ENCODE data around the gene MAPK4.

MAPK4 gene

GRCh38 chr18:50654658-50655550 is 95.0 kb downstream of the MAPK4 start:
- H3K27ac Mint-ChIP-seq, result peak overlapping the region; percentile 58
- H3K36me3 Mint-ChIP-seq (ENCODE audit: low read depth), result no peaks in the 10 kb centered on the region
- H3K27me3 Mint-ChIP-seq (ENCODE audit: low read depth, poor library complexity), result peaks cover 12% of the 10 kb centered on the region
- DNase-seq, result no peak
- H3K9me3 Mint-ChIP-seq, result peaks cover 6% of the 10 kb centered on the region
- TF ChIP-seq, protein P1, sequence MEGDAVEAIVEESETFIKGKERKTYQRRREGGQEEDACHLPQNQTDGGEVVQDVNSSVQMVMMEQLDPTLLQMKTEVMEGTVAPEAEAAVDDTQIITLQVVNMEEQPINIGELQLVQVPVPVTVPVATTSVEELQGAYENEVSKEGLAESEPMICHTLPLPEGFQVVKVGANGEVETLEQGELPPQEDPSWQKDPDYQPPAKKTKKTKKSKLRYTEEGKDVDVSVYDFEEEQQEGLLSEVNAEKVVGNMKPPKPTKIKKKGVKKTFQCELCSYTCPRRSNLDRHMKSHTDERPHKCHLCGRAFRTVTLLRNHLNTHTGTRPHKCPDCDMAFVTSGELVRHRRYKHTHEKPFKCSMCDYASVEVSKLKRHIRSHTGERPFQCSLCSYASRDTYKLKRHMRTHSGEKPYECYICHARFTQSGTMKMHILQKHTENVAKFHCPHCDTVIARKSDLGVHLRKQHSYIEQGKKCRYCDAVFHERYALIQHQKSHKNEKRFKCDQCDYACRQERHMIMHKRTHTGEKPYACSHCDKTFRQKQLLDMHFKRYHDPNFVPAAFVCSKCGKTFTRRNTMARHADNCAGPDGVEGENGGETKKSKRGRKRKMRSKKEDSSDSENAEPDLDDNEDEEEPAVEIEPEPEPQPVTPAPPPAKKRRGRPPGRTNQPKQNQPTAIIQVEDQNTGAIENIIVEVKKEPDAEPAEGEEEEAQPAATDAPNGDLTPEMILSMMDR (IDR thresholded peaks at IDR 0.05), result no peak
- peak overlapping the region; percentile 49 for H3K4me3 Mint-ChIP-seq
- peaks cover 42% of the 10 kb centered on the region for H3K4me1 Mint-ChIP-seq

DNA sequence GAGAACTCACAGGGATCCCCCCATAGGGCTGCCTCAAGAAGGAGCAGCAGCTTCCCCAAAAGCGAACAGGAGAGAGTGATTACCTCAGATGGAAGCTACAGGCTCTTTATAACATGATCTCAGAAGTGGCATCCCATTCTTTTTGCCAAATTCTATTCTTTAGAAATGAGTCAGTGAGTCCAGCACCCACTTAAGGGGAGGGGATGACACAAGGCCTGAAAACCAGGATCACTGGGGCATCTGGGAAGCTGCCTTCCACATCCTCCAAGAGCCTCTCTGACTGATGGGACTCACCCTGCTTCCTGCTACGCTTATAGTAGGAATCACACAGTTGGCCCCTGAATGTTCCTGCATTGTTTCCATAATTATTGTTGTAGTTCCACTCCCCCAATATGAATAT is 96.5 kb downstream of the MAPK4 start:
- Mint-ChIP-seq H3K27ac (no peak overlapping the region), H3K36me3 (ENCODE audit: low read depth) (no peaks in the 10 kb centered on the region), H3K27me3 (ENCODE audit: low read depth, poor library complexity) (peaks cover 12% of the 10 kb centered on the region), H3K4me3 (no peak overlapping the region), H3K9me3 (peaks cover 20% of the 10 kb centered on the region), H3K4me1 (peaks cover 51% of the 10 kb centered on the region)
- TF ChIP-seq, protein P1 (IDR thresholded peaks at IDR 0.05), result no peak
- no peak for DNase-seq

- TF ChIP-seq, protein P1 (IDR thresholded peaks at IDR 0.05), result no peak
- no peak overlapping the region for H3K27ac Mint-ChIP-seq
- H3K4me3 Mint-ChIP-seq, result no peak overlapping the region
- H3K27me3 Mint-ChIP-seq (ENCODE audit: low read depth, poor library complexity), result peaks cover 12% of the 10 kb centered on the region
- H3K9me3 Mint-ChIP-seq, result peaks cover 25% of the 10 kb centered on the region
- DNase-seq, result no peak
- H3K36me3 Mint-ChIP-seq (ENCODE audit: low read depth), result peaks cover 1% of the 10 kb centered on the region
- H3K4me1 Mint-ChIP-seq, result peaks cover 52% of the 10 kb centered on the region
Measured at GRCh38 chr18:50656841-50657470, 97.1 kb downstream of the MAPK4 start.

DNA sequence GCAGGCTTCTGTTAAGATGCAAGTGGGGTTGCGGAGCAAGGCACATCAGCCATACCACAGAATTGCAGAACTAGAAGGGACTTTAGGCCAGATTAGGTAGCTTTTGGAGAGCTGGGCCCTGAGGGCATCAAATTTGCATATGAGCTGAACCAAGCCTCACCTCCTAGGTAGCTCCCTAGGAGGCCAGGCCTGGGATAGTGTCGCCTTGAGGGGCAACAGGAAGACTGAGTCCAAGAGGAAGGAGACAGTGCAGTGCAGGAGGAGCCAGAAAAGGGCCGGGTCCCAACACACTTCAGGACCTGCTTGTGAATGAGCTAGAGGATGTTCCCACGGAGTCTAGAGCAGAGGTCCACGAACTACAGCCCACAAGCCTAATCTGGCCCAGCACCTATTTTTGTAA is 98.7 kb downstream of the MAPK4 start:
- no peak overlapping the region for H3K4me3 Mint-ChIP-seq
- peaks cover 62% of the 10 kb centered on the region for H3K4me1 Mint-ChIP-seq
- peaks cover 29% of the 10 kb centered on the region for H3K9me3 Mint-ChIP-seq
- no peak for DNase-seq
- H3K27ac Mint-ChIP-seq, result no peak overlapping the region
- peaks cover 5% of the 10 kb centered on the region for H3K36me3 Mint-ChIP-seq (ENCODE audit: low read depth)
- peaks cover 9% of the 10 kb centered on the region for H3K27me3 Mint-ChIP-seq (ENCODE audit: low read depth, poor library complexity)
- TF ChIP-seq, protein P1 (IDR thresholded peaks at IDR 0.05), result no peak

- H3K4me3 Mint-ChIP-seq, result no peak overlapping the region
- no peak for DNase-seq
- TF ChIP-seq, protein P1 (IDR thresholded peaks at IDR 0.05), result no peak
- peaks cover 12% of the 10 kb centered on the region for H3K36me3 Mint-ChIP-seq (ENCODE audit: low read depth)
- peaks cover 65% of the 10 kb centered on the region for H3K4me1 Mint-ChIP-seq
- H3K9me3 Mint-ChIP-seq, result peaks cover 29% of the 10 kb centered on the region
- no peak overlapping the region for H3K27ac Mint-ChIP-seq
- H3K27me3 Mint-ChIP-seq (ENCODE audit: low read depth, poor library complexity), result peaks cover 7% of the 10 kb centered on the region
Measured at GRCh38 chr18:50659091-50660003, 99.5 kb downstream of the MAPK4 start.
